Measurements from ENCODE around the gene DUSP1. TPM values are rescaled to one million over a fixed set of nuclear protein-coding genes. Genes with fewer than 3 reads are reported as not detected.

DUSP1 gene
- total RNA-seq, 1 donor from 2014 or later = 357 TPM

GRCh38 chr5:172782169-172783039 lies 11.4 kb upstream of the DUSP1 start:
- DNase-seq (ENCODE audit: low read depth in 2 of 2) = peak in 1 of 2 donors; percentile 36

GRCh38 chr5:172779691-172780341 lies 8.8 kb upstream of the DUSP1 start:
- DNase-seq (ENCODE audit: low read depth in 2 of 2) = no peak

- peak; percentile 59 to 89 for DNase-seq (ENCODE audit: low read depth in 2 of 2)
Measured at GRCh38 chr5:172777881-172778814, 7.2 kb upstream of the DUSP1 start.

GRCh38 chr5:172776235-172776594 lies 5.2 kb upstream of the DUSP1 start:
- peak in 1 of 2 donors; percentile 49 for DNase-seq (ENCODE audit: low read depth in 2 of 2)

- DNase-seq (ENCODE audit: low read depth in 2 of 2) = peak in 1 of 2 donors; percentile 31
Measured at GRCh38 chr5:172775326-172776234, 4.6 kb upstream of the DUSP1 start.

- DNase-seq (ENCODE audit: low read depth in 2 of 2) = no peak
Measured at GRCh38 chr5:172774561-172775315, 3.7 kb upstream of the DUSP1 start.

GRCh38 chr5:172773481-172774469 lies 2.8 kb upstream of the DUSP1 start:
- DNase-seq (ENCODE audit: low read depth in 2 of 2) = no peak

- peak; percentile 95 to 96 for DNase-seq (ENCODE audit: low read depth in 2 of 2)
Measured at GRCh38 chr5:172772112-172772906, 1.3 kb upstream of the DUSP1 start.

- DNase-seq (ENCODE audit: low read depth in 2 of 2) = no peak
Measured at GRCh38 chr5:172771439-172772111, 580 bp upstream of the DUSP1 start.

GRCh38 chr5:172770374-172770674 lies 671 bp downstream of the DUSP1 start:
- DNase-seq (ENCODE audit: low read depth in 2 of 2) = no peak

- peak; percentile 48 to 56 for DNase-seq (ENCODE audit: low read depth in 2 of 2)
Measured at GRCh38 chr5:172769616-172770373, 1.2 kb downstream of the DUSP1 start.

- no peak for DNase-seq (ENCODE audit: low read depth in 2 of 2)
Measured at GRCh38 chr5:172769342-172769615, 1.7 kb downstream of the DUSP1 start.

- DNase-seq (ENCODE audit: low read depth in 2 of 2) = peak; percentile 65
Measured at GRCh38 chr5:172768573-172769341, 2.2 kb downstream of the DUSP1 start.

GRCh38 chr5:172768098-172768572 lies 2.9 kb downstream of the DUSP1 start:
- DNase-seq (ENCODE audit: low read depth in 2 of 2) = peak in 1 of 2 donors; percentile 66

GRCh38 chr5:172766287-172767108 lies 4.5 kb downstream of the DUSP1 start:
- DNase-seq (ENCODE audit: low read depth in 2 of 2) = peak; percentile 92 to 97

All from lung microvascular endothelial cell (primary cell).